Activated naive CD4-positive, alpha-beta T cell treated with anti-CD3 and anti-CD28 coated beads for 36 hours (primary cell): ENCODE measurements around the gene NUCB1. TPM values are rescaled to one million over a fixed set of nuclear protein-coding genes. Genes with fewer than 3 reads are reported as not detected.

ENCODE experiments used
- CTCF ChIA-PET: fragments of 350-600 bp; sonication (Branson Sonifier 250); formaldehyde crosslinking; loops from one replicate; lab custom pipeline; 2021; ENCODE audit warnings: antibody characterized with exemption; lab: Charles Lee
- DNase-seq: peaks from one replicate; pipeline ENCODE4 v3.0.0-alpha.2; 2020
- H3K27ac Mint-ChIP-seq: one replicate; pipeline ENCODE4 v1.8.0; 2021; ENCODE audit warnings: mild to moderate bottlenecking, mixed read lengths
- H3K27me3 Mint-ChIP-seq: one replicate; pipeline ENCODE4 v1.8.0; 2021; ENCODE audit warnings: low read depth, mixed read lengths
- H3K36me3 Mint-ChIP-seq: one replicate; pipeline ENCODE4 v1.8.0; 2021; ENCODE audit warnings: low read depth, mixed read lengths
- H3K4me1 Mint-ChIP-seq: one replicate; pipeline ENCODE4 v1.8.0; 2021; ENCODE audit warnings: low read depth, mixed read lengths
- H3K4me3 Mint-ChIP-seq: one replicate; pipeline ENCODE4 v1.8.0; 2021; ENCODE audit warnings: mild to moderate bottlenecking, moderate library complexity, mixed read lengths
- H3K9me3 Mint-ChIP-seq: one replicate; pipeline ENCODE4 v1.8.0; 2021; ENCODE audit warnings: mixed read lengths
- intact Hi-C: fragments of 100-400 bp; cut with micrococcal nuclease; formaldehyde crosslinking; loops from one replicate; pipeline ENCODE4 v1.15.1; 2023
- total RNA-seq, 2 experiments: library from RNA; stranded (reverse); gene quantifications; one replicate each; pipeline ENCODE4 v1.2.3, GENCODE V29; 2021

NUCB1 gene
- total RNA-seq, 2 experiments from 2014 or later, result 172 to 182 TPM

- peak overlapping the region; percentile 53 for H3K4me3 Mint-ChIP-seq
- DNase-seq, result no peak
- H3K27ac Mint-ChIP-seq, result peak overlapping the region; percentile 97
- CTCF ChIA-PET, result no interaction called here
- peaks cover 59% of the 10 kb centered on the region for H3K4me1 Mint-ChIP-seq
- no peaks in the 10 kb centered on the region for H3K27me3 Mint-ChIP-seq
- H3K36me3 Mint-ChIP-seq, result peaks cover 42% of the 10 kb centered on the region
- H3K9me3 Mint-ChIP-seq, result no peaks in the 10 kb centered on the region
- intact Hi-C loops, result no loop called here
Observed at GRCh38 chr19:48962849-48963165, 62.7 kb downstream of the NUCB1 start.

GRCh38 chr19:48963371-48964204, 63.5 kb downstream of the NUCB1 start:
- H3K36me3 Mint-ChIP-seq, result peaks cover 41% of the 10 kb centered on the region
- intact Hi-C loops, result loop anchor here (2.0 kb wide), 1 partner anchor 31 kb away; the partner anchor contains the start of gene DHDH
- peaks cover 58% of the 10 kb centered on the region for H3K4me1 Mint-ChIP-seq
- H3K27ac Mint-ChIP-seq, result peak overlapping the region; percentile 97
- no peaks in the 10 kb centered on the region for H3K27me3 Mint-ChIP-seq
- H3K9me3 Mint-ChIP-seq, result no peaks in the 10 kb centered on the region
- peak overlapping the region; percentile 100 for H3K4me3 Mint-ChIP-seq
- peak; percentile 86 for DNase-seq
- CTCF ChIA-PET, result interaction anchor here (1.3 kb wide), 1 partner anchor 90 kb away, joined by 3 read pairs; no protein-coding TSS in a partner anchor

GRCh38 chr19:48964205-48965039, 64.3 kb downstream of the NUCB1 start:
- Mint-ChIP-seq H3K9me3 (no peaks in the 10 kb centered on the region), H3K4me1 (peaks cover 56% of the 10 kb centered on the region), H3K4me3 (peak overlapping the region; percentile 100), H3K27ac (peak overlapping the region; percentile 97), H3K27me3 (no peaks in the 10 kb centered on the region), H3K36me3 (peaks cover 40% of the 10 kb centered on the region)
- DNase-seq, result peak; percentile 44
- CTCF ChIA-PET, result interaction anchor here (1.2 to 1.3 kb wide), 2 partner anchors 13 to 91 kb away, joined by 3 read pairs; no protein-coding TSS in a partner anchor
- intact Hi-C loops, result loop anchor here (1.0 to 5.0 kb wide), 7 partner anchors 10 to 676 kb away; partner anchors contain the start of genes BAX, DHDH, GYS1 and NUCB1

- CTCF ChIA-PET, result interaction anchor here (1.2 to 2.2 kb wide), 2 partner anchors 14 to 28 kb away, joined by 3 to 11 read pairs; partner anchors contain the start of genes GYS1 and RUVBL2
- H3K27me3 Mint-ChIP-seq, result no peaks in the 10 kb centered on the region
- peaks cover 38% of the 10 kb centered on the region for H3K36me3 Mint-ChIP-seq
- intact Hi-C loops, result loop anchor here (1.0 to 5.0 kb wide), 7 partner anchors 11 to 675 kb away; partner anchors contain the start of genes BAX, DHDH, GYS1 and NUCB1
- H3K4me3 Mint-ChIP-seq, result peak within 1 kb of the TSS; percentile 100
- H3K27ac Mint-ChIP-seq, result peak within 1 kb of the TSS; percentile 97
- H3K9me3 Mint-ChIP-seq, result no peaks in the 10 kb centered on the region
- H3K4me1 Mint-ChIP-seq, result peaks cover 56% of the 10 kb centered on the region
- peak; percentile 93 for DNase-seq
Observed at GRCh38 chr19:48965040-48965805, 65.1 kb downstream of the NUCB1 start, which contains the start of gene FTL. Gene FTL, plus strand, starts transcription at chr19:48965309. Its CDS starts 199 bp downstream, at chr19:48965508.

- peaks cover 58% of the 10 kb centered on the region for H3K4me1 Mint-ChIP-seq
- peaks cover 35% of the 10 kb centered on the region for H3K36me3 Mint-ChIP-seq
- peak; percentile 93 for DNase-seq
- peak overlapping the region; percentile 97 for H3K27ac Mint-ChIP-seq
- intact Hi-C loops, result loop anchor here (1.0 to 5.0 kb wide), 8 partner anchors 12 to 674 kb away; partner anchors contain the start of genes BAX, DHDH, GYS1 and NUCB1
- CTCF ChIA-PET, result interaction anchor here (1.4 to 2.2 kb wide), 3 partner anchors 12 to 123 kb away, joined by 3 to 11 read pairs (median 4); partner anchors contain the start of genes GYS1 and RUVBL2
- no peaks in the 10 kb centered on the region for H3K27me3 Mint-ChIP-seq
- no peaks in the 10 kb centered on the region for H3K9me3 Mint-ChIP-seq
- H3K4me3 Mint-ChIP-seq, result peak overlapping the region; percentile 100
Observed at GRCh38 chr19:48965806-48966540, 65.9 kb downstream of the NUCB1 start.

- intact Hi-C loops, result loop anchor here (1.0 to 5.0 kb wide), 2 partner anchors 109 to 131 kb away; no protein-coding TSS in a partner anchor
- H3K4me3 Mint-ChIP-seq, result peak overlapping the region; percentile 100
Observed at GRCh38 chr19:48966541-48967345, 66.6 kb downstream of the NUCB1 start.

GRCh38 chr19:48967346-48968178, 67.5 kb downstream of the NUCB1 start:
- no peaks in the 10 kb centered on the region for H3K9me3 Mint-ChIP-seq
- no peaks in the 10 kb centered on the region for H3K27me3 Mint-ChIP-seq
- intact Hi-C loops, result loop anchor here (5.0 kb wide), 1 partner anchor 110 kb away; no protein-coding TSS in a partner anchor
- peak overlapping the region; percentile 97 for H3K27ac Mint-ChIP-seq
- H3K4me3 Mint-ChIP-seq, result peak overlapping the region; percentile 100
- peaks cover 45% of the 10 kb centered on the region for H3K4me1 Mint-ChIP-seq
- no peak for DNase-seq
- CTCF ChIA-PET, result interaction anchor here (1.0 to 2.2 kb wide), 5 partner anchors 9 to 26 kb away, joined by 3 to 11 read pairs (median 5); partner anchors contain the start of genes GYS1 and RUVBL2
- peaks cover 31% of the 10 kb centered on the region for H3K36me3 Mint-ChIP-seq

More at GRCh38 chr19:48966541-48967345, 66.6 kb downstream of the NUCB1 start:
- H3K36me3 Mint-ChIP-seq, result peaks cover 33% of the 10 kb centered on the region
- peaks cover 53% of the 10 kb centered on the region for H3K4me1 Mint-ChIP-seq
- peak overlapping the region; percentile 97 for H3K27ac Mint-ChIP-seq
- H3K27me3 Mint-ChIP-seq, result no peaks in the 10 kb centered on the region
- CTCF ChIA-PET, result interaction anchor here (1.4 to 2.2 kb wide), 5 partner anchors 10 to 124 kb away, joined by 3 to 11 read pairs (median 4); partner anchors contain the start of genes GYS1 and RUVBL2
- H3K9me3 Mint-ChIP-seq, result no peaks in the 10 kb centered on the region
- DNase-seq, result no peak

GRCh38 chr19:48968179-48968661, 68.1 kb downstream of the NUCB1 start:
- peak overlapping the region; percentile 46 for H3K27ac Mint-ChIP-seq
- DNase-seq, result no peak
- CTCF ChIA-PET, result interaction anchor here (0.6 to 1.9 kb wide), 4 partner anchors 8 to 25 kb away, joined by 3 to 11 read pairs (median 4); partner anchors contain the start of genes GYS1 and RUVBL2
- no peaks in the 10 kb centered on the region for H3K9me3 Mint-ChIP-seq
- peaks cover 40% of the 10 kb centered on the region for H3K4me1 Mint-ChIP-seq
- H3K27me3 Mint-ChIP-seq, result no peaks in the 10 kb centered on the region
- peaks cover 35% of the 10 kb centered on the region for H3K36me3 Mint-ChIP-seq
- intact Hi-C loops, result loop anchor here (5.0 kb wide), 1 partner anchor 111 kb away; no protein-coding TSS in a partner anchor
- peak overlapping the region; percentile 32 for H3K4me3 Mint-ChIP-seq

- CTCF ChIA-PET, result interaction anchor here (0.6 to 0.8 kb wide), 2 partner anchors 19 to 181 kb away, joined by 3 read pairs; no protein-coding TSS in a partner anchor
- no peaks in the 10 kb centered on the region for H3K9me3 Mint-ChIP-seq
- no peak for DNase-seq
- peaks cover 35% of the 10 kb centered on the region for H3K36me3 Mint-ChIP-seq
- H3K27me3 Mint-ChIP-seq, result no peaks in the 10 kb centered on the region
- H3K27ac Mint-ChIP-seq, result no peak overlapping the region
- H3K4me3 Mint-ChIP-seq, result no peak overlapping the region
- peaks cover 34% of the 10 kb centered on the region for H3K4me1 Mint-ChIP-seq
- intact Hi-C loops, result loop anchor here (5.0 kb wide), 1 partner anchor 112 kb away; no protein-coding TSS in a partner anchor
Observed at GRCh38 chr19:48968813-48969218, 68.7 kb downstream of the NUCB1 start.
